H9 (cell line): ENCODE measurements around the gene TMEM219. TPM values are rescaled to one million over a fixed set of nuclear protein-coding genes. Genes with fewer than 3 reads are reported as not detected.
A peak's percentile ranks its signal among the peaks of the same experiment; 100 is the strongest.

Experiments
- DNase-seq: peaks from one replicate; pipeline ENCODE4 v3.0.0-alpha.2; 2017
- H2AFZ ChIP-seq: one replicate; pipeline ENCODE4 v1.6.1; 2013; ENCODE audit warnings: mild to moderate bottlenecking, low read length, control low read depth, moderate library complexity
- H2AK5ac ChIP-seq: 2 replicates; pipeline ENCODE4 v1.6.1; 2013; ENCODE audit warnings: low read length, control low read depth, mixed read lengths; ENCODE audit not compliant: insufficient read length
- H2BK120ac ChIP-seq: one replicate; pipeline ENCODE4 v1.6.1; 2013; ENCODE audit warnings: low read depth, mild to moderate bottlenecking, low read length, control low read depth, inconsistent platforms; ENCODE audit not compliant: poor library complexity, severe bottlenecking
- H2BK12ac ChIP-seq: 2 replicates; pipeline ENCODE4 v1.6.1; 2013; ENCODE audit warnings: low read length, control low read depth, mixed read lengths, low read depth; ENCODE audit not compliant: insufficient read length
- H2BK15ac ChIP-seq: 2 replicates; pipeline ENCODE4 v1.6.1; 2013; ENCODE audit warnings: low read depth, low read length, control low read depth
- H2BK20ac ChIP-seq: one replicate; pipeline ENCODE4 v1.6.1; 2013; ENCODE audit warnings: low read depth, mild to moderate bottlenecking, low read length, control low read depth, inconsistent platforms; ENCODE audit not compliant: poor library complexity, severe bottlenecking
- H2BK5ac ChIP-seq: 2 replicates; pipeline ENCODE4 v1.6.1; 2013; ENCODE audit warnings: low read length, control low read depth, mixed read lengths; ENCODE audit not compliant: insufficient read length
- H3K14ac ChIP-seq: 2 replicates; pipeline ENCODE4 v1.6.1; 2013; ENCODE audit warnings: low read length, control low read depth; ENCODE audit not compliant: insufficient read depth
- H3K18ac ChIP-seq: 2 replicates; pipeline ENCODE4 v1.6.1; 2013; ENCODE audit warnings: low read depth, mild to moderate bottlenecking, mixed read lengths, low read length, control low read depth; ENCODE audit not compliant: insufficient read length
- H3K23ac ChIP-seq: 2 replicates; pipeline ENCODE4 v1.6.1; 2013; ENCODE audit warnings: low read length, control low read depth, mixed read lengths, low read depth; ENCODE audit not compliant: insufficient read length
- H3K23me2 ChIP-seq: 2 replicates; pipeline ENCODE4 v1.6.1; 2013; ENCODE audit warnings: low read depth, mild to moderate bottlenecking, mixed read lengths, low read length, control low read depth; ENCODE audit not compliant: insufficient read length, poor library complexity, severe bottlenecking
- H3K27ac ChIP-seq: 2 replicates; pipeline ENCODE4 v1.5.1; 2013; ENCODE audit warnings: low read length, control low read depth, mixed read lengths, low read depth; ENCODE audit not compliant: insufficient read length
- H3K27me3 ChIP-seq: 2 replicates; pipeline ENCODE4 v1.6.1; 2013; ENCODE audit warnings: low read length, control low read depth, inconsistent platforms; ENCODE audit not compliant: insufficient read depth
- H3K4ac ChIP-seq: 2 replicates; pipeline ENCODE4 v1.6.1; 2013; ENCODE audit warnings: low read depth, mild to moderate bottlenecking, control low read depth, inconsistent platforms, low read length, moderate library complexity
- H3K4me1 ChIP-seq: 2 replicates; pipeline ENCODE4 v1.6.1; 2013; ENCODE audit warnings: low read length, control low read depth, inconsistent platforms; ENCODE audit not compliant: insufficient read depth
- H3K4me2 ChIP-seq: 2 replicates; pipeline ENCODE4 v1.6.1; 2013; ENCODE audit warnings: low read length, control low read depth, mixed read lengths; ENCODE audit not compliant: insufficient read length, insufficient read depth
- H3K56ac ChIP-seq: 2 replicates; pipeline ENCODE4 v1.6.1; 2013; ENCODE audit warnings: low read depth, mild to moderate bottlenecking, mixed read lengths, low read length, control low read depth; ENCODE audit not compliant: insufficient read length
- H3K79me1 ChIP-seq: 2 replicates; pipeline ENCODE4 v1.6.1; 2013; ENCODE audit warnings: low read depth, mild to moderate bottlenecking, moderate library complexity, low read length, control low read depth, inconsistent platforms; ENCODE audit not compliant: insufficient read depth, poor library complexity, severe bottlenecking
- H3K79me2 ChIP-seq: 2 replicates; pipeline ENCODE4 v1.6.1; 2013; ENCODE audit warnings: low read length, control low read depth, inconsistent platforms; ENCODE audit not compliant: insufficient read depth
- H3K9ac ChIP-seq: 2 replicates; pipeline ENCODE4 v1.6.1; 2013; ENCODE audit warnings: low read length, control low read depth, mixed read lengths; ENCODE audit not compliant: insufficient read length; ENCODE audit errors: extremely low read depth
- H3K9me3 ChIP-seq: one replicate; pipeline ENCODE4 v1.6.1; 2013; ENCODE audit warnings: low read depth, low read length, inconsistent platforms; ENCODE audit not compliant: control insufficient read depth
- H3T11ph ChIP-seq: one replicate; pipeline ENCODE4 v1.6.1; 2013; ENCODE audit warnings: mild to moderate bottlenecking, low read length, control low read depth, inconsistent platforms
- H4K20me1 ChIP-seq: one replicate; pipeline ENCODE4 v1.6.1; 2013; ENCODE audit not compliant: control insufficient read depth, insufficient read length, insufficient read depth
- H4K5ac ChIP-seq: 2 replicates; pipeline ENCODE4 v1.6.1; 2013; ENCODE audit warnings: low read depth, mild to moderate bottlenecking, mixed read lengths, low read length, control low read depth; ENCODE audit not compliant: insufficient read length
- H4K8ac ChIP-seq: replicated peaks from 2 replicates; pipeline ENCODE4 v1.6.1; 2013; ENCODE audit warnings: low read length, control low read depth, mixed read lengths, low read depth; ENCODE audit not compliant: insufficient read length
- H4K91ac ChIP-seq: 2 replicates; pipeline ENCODE4 v1.6.1; 2013; ENCODE audit warnings: low read depth, mild to moderate bottlenecking, moderate library complexity, mixed read lengths, low read length, control low read depth; ENCODE audit not compliant: insufficient read length
- H3K27ac Mint-ChIP-seq, 3 experiments: 2 replicates in 2 of 3; 3 replicates in 1 of 3; pipeline ENCODE4 v1.8.0; 2020 to 2021; ENCODE audit warnings: mixed read lengths in 3 of 3, mild to moderate bottlenecking in 1 of 3, moderate library complexity in 1 of 3
- H3K27me3 Mint-ChIP-seq: 2 replicates; pipeline ENCODE4 v1.8.0; 2021; ENCODE audit warnings: low read depth, mild to moderate bottlenecking, moderate library complexity, mixed read lengths
- H3K36me3 Mint-ChIP-seq, 3 experiments: 2 replicates in 2 of 3; 3 replicates in 1 of 3; pipeline ENCODE4 v1.8.0; 2020 to 2021; ENCODE audit warnings: low read depth in 3 of 3, mixed read lengths in 3 of 3; ENCODE audit not compliant: insufficient read depth in 1 of 3
- H3K4me1 Mint-ChIP-seq, 2 experiments: 2 replicates each; pipeline ENCODE4 v1.8.0; 2020; ENCODE audit warnings: mixed read lengths in 2 of 2
- H3K4me3 Mint-ChIP-seq, 2 experiments: 2 replicates in 1 of 2; 3 replicates in 1 of 2; pipeline ENCODE4 v1.8.0; 2020 to 2021; ENCODE audit warnings: mild to moderate bottlenecking in 2 of 2, mixed read lengths in 2 of 2, moderate library complexity in 1 of 2
- H3K9me3 Mint-ChIP-seq, 2 experiments: 2 replicates in 1 of 2; 3 replicates in 1 of 2; pipeline ENCODE4 v1.8.0; 2020; ENCODE audit warnings: mild to moderate bottlenecking in 2 of 2, mixed read lengths in 2 of 2, moderate library complexity in 1 of 2
- CTCF ChIP-seq: fragments of 200-600 bp; sonication (generic); conservative IDR thresholded peaks from 3 replicates; pipeline ENCODE4 v1.8.0; 2021; ENCODE audit warnings: antibody characterized with exemption, mild to moderate bottlenecking
- WGBS: extraction: QIAGEN DNeasy Blood & Tissue Kit; methylation state at CpG from one replicate; pipeline ENCODE4 v1.1.7; 2013; ENCODE audit warnings: missing lambda C conversion rate, low lambda C conversion rate, mixed read lengths; ENCODE audit not compliant: insufficient read length; ENCODE audit errors: extremely low coverage; 5-methylcytosine and 5-hydroxymethylcytosine counted together
- total RNA-seq: library from RNA; stranded (reverse); gene quantifications from 2 replicates; pipeline ENCODE4 v1.2.1, GENCODE V29; 2021

The TMEM219 gene
- total RNA-seq, 1 experiment from 2014 or later, result 89.1 TPM

- Histone ChIP-seq H3T11ph (no peak overlapping the region), H2BK12ac (no peak overlapping the region), H3K4ac (no peak overlapping the region), H3K9me3 (no peaks in the 10 kb centered on the region), H2BK20ac (no peak overlapping the region), H2AK5ac (no peak overlapping the region), H3K18ac (no peak overlapping the region), H4K5ac (no peak overlapping the region), H4K91ac (no peak overlapping the region), H3K27ac (no peak overlapping the region), H4K8ac (no peak overlapping the region), H3K23me2 (no peaks in the 10 kb centered on the region), H3K9ac (no peak overlapping the region), H3K23ac (no peak overlapping the region), H3K79me1 (no peaks in the 10 kb centered on the region), H2BK120ac (no peak overlapping the region), H3K4me2 (no peak overlapping the region), H3K4me1 (no peaks in the 10 kb centered on the region), H4K20me1 (no peaks in the 10 kb centered on the region), H3K14ac (no peak overlapping the region), H2AFZ (no peak overlapping the region), H3K79me2 (no peaks in the 10 kb centered on the region), H3K27me3 (no peaks in the 10 kb centered on the region), H2BK15ac (no peak overlapping the region), H3K56ac (no peak overlapping the region), H2BK5ac (no peak overlapping the region)
- no peak for DNase-seq
- Mint-ChIP-seq H3K9me3 (no peaks in the 10 kb centered on the region), H3K36me3 (peaks cover 30 to 73% (median 67%) of the 10 kb centered on the region in 3 experiments), H3K27ac (peak overlapping the region; percentile 64 to 81 (median 74); a peak in 4 of 7 replicates), H3K4me1 (no peaks in the 10 kb centered on the region), H3K4me3 (no peak overlapping the region), H3K27me3 (no peaks in the 10 kb centered on the region; the same call in 1 of the 2 replicates)
- TF ChIP-seq CTCF, result no peak
- WGBS, result no CpG with 5 or more reads among the region's 17 CpGs
Observed at GRCh38 chr16:29988346-29989075, 26.6 kb downstream of the TMEM219 start.
